ENCODE results near the gene OR7G3.

Gene OR7G3

GRCh38 chr19:9086761-9087160 is 40.0 kb downstream of the OR7G3 start, which contains the start of gene OR1M1:
Gene OR1M1, plus strand, starts transcription at chr19:9087061. Its CDS starts 6,184 bp downstream, at chr19:9093245.
- no peak for DNase-seq

DNA sequence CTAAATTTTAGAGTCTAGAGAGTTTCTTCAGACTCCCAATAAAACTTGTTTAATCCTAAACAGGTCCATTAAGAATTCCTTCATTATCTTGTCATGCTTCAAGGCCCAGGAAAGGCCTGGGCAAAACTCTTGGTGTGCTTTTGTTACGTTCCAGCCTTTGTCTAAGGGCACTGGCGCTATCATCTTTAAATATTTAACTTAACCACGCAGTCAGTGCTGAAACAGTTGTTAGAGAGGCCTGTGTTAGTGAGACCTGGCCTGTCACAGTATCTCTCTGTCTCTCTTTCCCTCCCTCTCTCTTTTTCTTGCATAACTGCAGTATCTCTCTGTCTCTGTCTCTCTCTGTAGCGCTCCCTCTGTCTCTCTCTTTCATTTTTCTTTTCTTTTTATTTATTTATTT is 48.1 kb downstream of the OR7G3 start:
- no peak for DNase-seq

- DNase-seq: no peak
These were observed 49.8 kb downstream of the OR7G3 start for GRCh38 chr19:9076901-9077300.

All from MV-4-11 (cell line).